Measurements from ENCODE around the gene LETM1.
A peak's percentile ranks its signal among the peaks of the same experiment; 100 is the strongest.

Gene LETM1

DNA sequence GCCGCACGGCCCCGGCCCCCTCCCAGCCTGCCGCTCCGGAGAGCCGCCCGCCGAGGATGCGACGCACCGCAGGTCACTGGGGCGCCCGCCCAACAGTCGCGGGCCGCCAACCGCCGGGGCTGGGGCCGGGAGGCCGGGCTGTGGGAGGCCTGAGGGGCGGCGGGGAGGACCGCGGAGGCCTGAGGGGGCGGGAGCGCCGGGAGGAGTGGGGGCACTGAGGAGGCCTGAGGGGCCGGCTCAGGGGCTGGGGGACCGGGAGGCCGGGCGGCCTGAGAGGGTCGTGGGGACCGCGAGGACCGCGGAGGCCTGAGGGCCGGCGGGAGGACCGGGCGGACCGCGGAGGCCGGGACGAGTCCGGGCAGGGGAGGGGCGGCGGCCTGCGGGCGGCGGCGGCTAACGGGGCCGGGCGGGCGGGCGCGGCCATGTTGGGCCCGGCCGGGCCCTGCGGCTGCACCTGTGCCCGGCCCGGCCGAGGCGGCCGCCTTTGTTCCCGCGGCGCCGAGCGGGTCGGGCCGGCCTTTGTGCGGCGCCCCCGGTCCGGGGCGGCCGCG, 15.6 kb upstream of the LETM1 start:
- no peak for DNase-seq

DNA sequence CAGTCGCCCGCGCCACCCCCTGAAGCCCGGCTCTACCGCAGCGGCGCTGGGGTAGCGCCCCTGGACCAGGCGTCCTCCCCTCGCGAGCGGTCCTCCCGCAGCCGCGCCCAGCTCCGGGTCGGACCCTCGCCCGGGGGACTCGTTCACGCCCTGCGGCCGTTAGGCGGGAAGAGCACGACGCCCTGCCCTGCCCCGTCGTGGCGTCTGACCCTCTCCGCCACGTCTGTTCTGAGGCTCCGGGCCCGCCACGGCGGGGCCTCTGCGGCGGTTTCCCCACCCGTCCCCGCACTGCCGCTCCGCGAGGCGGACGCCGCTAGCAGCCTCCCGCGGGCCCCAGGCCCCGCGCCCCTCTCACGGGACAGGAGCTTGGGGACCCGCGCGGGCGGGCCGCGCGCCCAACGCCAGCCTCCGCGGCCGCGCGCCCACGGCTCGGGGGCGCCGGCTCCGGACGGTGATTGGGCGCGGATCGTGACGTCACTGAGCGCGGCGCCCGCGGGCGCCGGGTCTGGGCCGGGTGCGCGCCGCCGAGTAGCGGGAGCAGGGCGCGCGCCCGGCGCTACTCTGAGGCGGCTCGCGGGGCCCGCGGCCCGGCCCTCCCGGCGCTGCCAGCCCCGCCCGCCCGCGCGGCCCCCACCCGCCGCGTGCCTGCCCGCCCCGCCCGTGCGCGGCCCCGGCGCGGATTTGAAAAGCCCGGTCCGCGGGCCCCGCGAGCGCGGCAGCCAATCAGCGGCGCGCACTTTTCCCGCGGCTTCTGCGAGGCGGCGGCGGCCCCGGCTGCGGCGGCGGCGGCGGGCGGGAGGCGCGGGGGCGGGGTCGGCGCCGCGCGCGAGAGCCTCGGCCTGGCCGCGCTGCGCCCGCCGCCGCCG, 14.9 kb upstream of the LETM1 start, which contains the start of gene NSD2:
TSS of gene NSD2 (plus strand) at position 816 of the 866 bp plus-strand sequence. CDS start 29,262 bp downstream, outside the sequence.
- peak; percentile 92 for DNase-seq

DNA sequence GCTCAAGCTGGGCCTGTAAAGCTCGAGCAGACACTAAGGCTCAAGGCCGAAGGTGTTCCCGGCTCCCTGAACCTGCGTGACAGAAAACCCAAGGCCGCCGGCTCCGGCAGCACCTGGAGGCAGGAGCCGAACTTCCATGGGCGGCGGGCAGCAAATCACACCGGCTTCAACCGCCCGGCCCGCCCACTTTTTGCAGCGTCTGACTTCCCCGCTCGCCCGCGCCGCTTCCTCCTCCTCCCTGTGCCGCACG, 14.3 kb upstream of the LETM1 start:
- peak; percentile 86 for DNase-seq

DNA sequence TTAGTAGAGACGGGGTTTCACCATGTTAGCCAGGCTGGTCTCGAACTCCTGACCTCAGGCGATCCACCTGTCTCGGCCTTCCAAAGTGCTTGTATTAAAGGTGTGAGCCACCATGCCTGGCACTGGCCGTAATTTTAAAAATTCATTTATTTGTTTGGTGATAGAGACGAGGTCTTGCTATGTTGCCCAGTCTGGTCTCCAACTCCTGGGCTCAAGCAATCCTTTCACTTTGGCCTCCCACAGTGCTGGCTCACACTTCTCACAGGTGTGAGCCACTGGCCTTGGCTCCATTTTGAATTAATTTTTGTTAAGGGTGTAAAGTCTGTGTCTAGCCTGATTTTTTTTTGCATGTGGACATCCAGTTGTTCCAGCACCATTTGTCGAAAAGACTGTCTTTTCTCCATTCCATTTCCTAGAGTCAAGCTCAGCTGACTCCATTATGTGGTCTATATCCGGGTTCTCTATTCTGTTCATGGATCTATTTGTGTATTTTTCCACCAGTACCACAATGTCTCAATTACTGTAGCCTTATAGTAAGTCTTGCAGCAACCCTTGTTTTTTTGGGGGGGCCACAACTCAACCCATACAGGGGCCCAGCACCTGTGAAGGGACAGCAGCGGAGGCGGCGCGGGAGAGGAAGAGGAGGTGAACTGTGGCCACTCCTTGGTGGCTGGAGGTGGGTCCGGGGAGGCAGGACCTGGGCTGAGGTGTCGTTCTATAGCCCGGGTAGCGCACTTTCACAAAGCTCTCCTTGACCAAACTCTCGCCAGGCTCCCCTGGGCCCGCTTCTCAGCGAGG, 13.8 kb upstream of the LETM1 start:
- DNase-seq, result peak; percentile 12

DNA sequence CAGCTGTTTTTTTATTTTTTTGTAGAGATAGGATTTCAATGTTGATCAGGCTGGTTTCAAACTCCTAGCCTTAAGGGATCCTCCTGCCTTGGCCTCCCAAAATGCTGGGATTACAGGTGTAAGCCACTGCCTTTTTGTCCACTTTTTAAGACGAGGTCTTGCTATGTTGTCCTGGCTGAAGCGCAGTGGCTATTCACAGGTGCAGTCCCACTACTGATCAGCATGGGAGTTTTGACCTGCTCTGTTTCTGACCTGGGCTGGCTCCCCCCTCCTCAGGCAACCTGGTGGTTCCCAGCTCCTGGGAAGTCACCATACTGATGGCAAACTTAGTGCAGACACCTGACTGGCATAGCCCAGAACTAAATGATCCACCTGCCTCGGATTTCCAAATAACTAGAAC, 13.0 kb upstream of the LETM1 start:
- no peak for DNase-seq

DNA sequence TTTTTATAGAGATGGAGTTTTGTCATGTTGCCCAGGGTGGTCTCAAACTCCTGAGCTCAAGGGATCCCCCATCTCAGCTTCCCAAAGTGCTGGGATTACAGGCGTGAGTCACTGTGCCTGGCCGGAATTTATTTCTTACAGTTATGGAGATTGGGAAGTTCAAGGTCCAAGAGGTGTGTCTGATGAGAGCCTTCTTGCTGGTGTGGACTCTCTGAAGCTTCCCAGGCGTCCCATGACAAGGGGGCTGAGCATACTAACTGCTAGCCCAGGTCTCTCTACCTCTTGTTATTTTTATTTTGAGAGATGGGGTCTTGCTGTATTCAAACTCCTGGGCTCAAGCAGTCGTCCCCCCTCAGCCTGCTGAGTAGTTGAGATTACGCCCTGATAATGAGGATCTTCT, 12.3 kb upstream of the LETM1 start:
- DNase-seq, result no peak

DNA sequence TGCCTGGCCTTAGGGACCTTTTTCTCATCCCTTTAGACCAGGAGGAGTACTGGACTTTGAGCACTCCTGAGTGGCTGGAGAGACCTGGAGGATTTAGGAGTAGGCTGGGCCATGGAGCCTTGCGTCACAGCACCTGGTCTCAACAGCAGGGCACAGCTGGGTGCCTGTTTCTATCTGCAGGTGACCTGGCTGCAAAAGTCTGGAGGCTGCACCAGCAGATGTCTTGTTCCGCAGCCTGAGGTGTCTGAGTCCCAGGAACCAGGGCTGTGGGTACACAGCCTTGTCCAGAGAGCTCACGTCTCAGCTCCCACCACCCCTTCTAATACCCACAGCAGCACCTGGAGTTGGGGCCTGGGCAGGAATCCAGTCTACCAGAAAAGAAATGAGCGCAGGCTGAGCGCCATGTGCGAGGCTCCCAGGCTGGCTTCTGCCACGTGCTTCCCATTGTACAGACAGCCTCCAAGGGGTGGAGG, 10.3 kb upstream of the LETM1 start:
- no peak for DNase-seq

DNA sequence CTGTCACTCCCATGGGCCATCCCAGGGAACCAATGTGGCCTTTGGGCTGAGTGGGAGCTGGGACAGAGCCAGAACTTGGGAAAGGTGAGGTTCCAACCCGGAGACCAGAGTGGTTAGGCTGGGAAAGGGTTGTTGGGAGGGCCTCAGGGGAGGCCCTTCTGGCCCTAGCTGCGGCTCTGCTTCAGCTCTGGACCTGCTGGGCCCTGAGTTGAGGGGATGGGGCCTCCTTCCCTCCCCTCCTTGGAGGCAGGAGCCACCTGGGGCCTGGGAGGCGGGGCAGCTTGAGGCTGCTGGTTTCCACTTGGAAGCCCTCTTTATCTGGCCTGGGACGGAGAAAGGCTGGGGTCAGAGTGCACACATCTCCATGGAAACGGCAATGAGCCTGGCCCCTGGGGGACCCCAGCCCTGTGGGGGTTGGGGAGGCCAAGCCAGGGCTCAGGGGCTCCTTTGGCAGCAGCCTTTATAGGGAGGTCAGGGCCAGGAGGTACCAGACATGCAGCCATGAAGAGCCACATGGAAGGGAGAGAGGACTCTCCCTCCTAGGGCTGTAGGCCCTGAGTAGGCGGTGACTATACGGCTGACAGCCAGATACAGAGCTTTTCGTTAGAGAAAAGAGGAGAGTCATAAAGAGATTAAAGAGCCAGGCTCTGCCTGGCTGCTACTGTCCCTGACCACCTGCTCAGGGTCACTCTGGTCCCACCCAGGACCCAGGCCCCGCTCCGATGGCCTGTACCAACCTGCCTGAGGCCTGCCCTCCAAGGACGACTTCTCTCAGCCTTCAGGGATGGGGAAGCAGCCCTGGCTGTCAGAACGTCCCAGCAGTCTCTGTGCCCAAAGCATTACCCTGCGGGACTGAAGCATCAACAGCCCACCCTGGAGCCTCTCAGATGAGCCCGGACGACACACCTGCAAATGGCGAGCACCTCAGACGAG, 8.4 kb upstream of the LETM1 start:
- no peak for DNase-seq

DNA sequence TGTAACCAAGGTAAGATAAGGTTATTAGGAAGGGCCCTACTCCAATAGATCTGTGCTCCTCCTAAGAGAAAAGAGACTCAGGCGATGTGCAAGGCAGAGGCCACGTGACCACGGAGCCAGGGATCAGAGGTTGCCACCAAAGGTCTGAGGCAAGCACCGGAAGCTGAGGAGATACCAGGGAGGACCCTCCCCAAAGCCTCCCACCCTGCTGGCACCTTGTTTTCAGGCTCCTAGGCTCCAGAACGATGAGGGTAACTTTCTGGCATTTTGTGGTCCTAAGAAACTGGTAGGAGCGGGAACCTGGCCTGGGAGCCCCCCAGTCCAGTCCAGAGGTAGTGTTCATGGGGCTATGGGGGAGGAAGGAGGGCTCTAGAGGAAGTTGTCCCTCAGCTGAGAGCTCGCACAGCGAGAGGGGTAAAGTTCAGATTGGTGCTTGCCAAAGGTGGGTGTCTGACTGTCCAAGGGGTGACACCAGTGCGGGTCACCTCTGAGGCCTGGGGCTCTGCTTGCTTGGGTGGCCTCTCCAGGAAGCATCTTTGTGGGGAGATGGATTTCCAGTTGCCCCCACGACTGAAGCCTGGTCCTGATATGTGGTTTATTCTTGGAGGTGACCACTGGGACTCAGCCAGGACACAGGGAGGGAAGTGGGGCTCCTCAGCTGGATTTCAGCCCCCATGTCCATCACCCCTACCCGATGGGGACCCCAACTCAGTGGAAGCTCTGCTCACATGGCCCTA, 7.5 kb upstream of the LETM1 start:
- DNase-seq, result no peak

DNA sequence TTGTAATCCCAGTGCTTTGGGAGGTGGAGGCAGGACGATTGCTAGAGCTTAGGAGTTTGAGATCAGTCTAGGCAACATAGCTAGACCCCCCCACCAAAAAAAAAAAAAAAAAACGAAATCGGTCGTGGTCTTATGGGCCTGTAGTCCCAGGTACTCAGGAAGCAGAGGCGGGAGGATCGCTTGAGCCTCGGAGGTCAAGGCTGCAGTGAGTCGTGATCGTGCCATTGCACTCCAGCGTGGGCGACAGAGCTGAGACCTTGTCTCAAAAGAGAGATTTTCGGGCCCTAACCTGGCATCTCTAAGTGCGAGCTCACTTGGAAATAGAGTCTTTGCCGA, 7.0 kb upstream of the LETM1 start:
- DNase-seq, result no peak

DNA sequence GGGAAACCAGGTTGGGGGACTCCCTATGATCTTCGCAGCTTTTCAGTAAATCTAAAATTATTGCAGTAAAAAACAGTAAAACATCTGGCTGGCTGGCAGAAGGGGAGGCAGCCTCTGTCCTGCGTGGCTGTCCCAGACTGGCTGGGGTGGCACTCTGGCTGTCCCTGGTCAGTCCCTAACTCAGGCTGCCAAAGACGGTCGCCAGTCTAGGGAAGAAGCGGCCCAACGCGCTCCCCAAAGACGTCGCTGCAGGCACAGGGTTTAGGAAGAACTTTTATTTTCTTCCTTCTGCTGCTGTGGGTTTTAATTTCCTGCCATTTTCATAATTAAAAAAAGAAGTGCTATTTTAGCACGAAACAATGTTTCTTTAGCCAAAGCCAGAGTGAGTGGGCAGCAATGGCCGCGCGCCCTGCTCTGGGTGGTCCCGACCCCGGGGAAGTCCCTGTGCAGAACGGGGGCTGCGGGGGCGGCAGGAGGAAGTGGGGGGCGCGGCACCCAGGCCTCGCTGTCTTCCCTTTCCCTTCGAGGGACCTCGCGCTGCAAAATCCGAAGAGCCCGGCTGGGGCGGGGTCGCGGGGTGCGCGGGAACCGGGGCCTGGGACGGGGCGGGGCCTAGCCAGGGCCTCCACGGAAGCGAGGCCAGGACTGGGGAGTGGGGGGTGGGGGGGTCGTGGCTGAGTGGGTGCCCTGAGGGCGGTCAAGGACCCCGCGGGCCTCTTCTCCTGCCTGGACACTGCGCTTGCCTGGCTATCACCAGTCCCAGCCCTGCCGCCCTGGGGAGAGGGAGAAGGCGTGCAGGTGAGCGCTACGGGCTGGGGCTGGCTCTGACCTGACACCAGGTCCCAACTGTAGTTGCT, 6.3 kb upstream of the LETM1 start:
- DNase-seq, result peak; percentile 16

DNA sequence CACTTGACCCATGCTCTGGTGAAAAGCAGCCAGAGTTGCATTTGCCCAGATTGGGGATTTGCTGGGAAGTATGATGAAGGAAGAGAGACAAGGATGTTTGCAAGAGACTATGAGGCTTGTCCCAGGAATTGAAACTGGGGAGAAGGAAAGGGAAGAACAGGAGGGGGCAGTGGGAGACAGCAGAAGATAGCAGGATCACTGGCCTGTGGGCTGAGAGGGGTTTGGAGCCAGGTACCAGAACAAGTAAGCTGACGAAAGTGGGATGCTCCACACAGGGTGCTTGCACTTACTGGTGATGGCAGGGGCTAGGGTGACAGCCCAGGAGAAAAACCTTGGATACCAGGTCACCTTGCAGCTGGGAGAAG, 3.4 kb upstream of the LETM1 start:
- no peak for DNase-seq

DNA sequence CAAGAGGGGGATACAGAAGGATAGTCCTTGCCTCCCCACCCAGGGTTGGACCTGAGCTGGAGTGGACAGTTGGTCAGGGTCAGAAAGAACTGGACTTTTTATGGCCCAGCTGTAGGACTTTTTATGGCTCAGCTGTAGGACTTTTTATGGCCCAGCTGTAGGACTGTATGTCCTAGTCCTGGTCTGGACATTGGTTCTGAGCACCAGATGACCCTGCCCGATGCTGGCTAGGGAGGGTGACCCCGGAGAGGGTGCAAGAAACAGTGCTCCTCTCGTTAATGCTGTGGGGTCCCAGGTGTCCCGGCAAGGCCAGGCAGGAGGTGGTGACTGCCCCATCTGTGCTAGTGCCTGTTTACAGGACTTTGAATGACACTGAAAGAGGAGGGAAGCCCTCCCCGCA, 2.0 kb upstream of the LETM1 start:
- DNase-seq, result no peak

DNA sequence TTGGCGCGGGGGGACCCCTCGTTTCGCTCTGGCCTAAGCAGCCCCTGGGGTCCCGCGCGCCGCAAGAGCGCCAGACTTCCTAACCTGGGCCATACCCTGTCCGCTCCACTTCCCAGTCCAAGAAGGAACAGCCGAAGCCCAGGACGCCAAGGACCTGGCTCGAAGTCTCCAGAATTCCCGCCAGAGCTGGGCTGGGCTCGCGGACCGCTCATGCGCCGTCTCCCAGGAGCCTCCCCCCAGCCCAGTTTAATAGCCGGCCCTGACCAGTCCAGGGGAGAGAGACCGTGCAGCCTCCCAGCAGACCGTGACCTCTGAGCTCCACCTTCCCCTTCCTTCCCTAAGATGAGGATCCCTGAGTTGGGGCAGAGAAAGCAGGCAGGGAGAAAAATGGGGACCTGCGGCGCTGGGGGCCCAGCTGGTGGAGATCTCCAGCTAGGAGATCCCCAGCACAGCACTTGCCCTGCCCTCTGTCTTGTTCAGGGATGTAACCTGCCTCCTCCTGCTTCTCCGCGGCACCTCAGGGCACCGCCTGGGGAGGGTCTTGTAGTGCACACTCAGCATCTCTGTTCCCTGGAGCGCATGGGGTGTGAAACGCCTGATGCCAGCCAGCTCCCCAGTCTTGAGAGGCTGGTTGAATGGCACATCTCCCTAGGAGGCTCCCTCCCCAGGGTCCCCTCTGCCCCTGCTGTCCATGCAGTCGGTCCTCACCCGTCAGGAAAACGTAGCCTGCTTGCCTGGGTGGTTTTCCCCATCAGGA, 1.2 kb upstream of the LETM1 start:
- DNase-seq, result no peak

DNA sequence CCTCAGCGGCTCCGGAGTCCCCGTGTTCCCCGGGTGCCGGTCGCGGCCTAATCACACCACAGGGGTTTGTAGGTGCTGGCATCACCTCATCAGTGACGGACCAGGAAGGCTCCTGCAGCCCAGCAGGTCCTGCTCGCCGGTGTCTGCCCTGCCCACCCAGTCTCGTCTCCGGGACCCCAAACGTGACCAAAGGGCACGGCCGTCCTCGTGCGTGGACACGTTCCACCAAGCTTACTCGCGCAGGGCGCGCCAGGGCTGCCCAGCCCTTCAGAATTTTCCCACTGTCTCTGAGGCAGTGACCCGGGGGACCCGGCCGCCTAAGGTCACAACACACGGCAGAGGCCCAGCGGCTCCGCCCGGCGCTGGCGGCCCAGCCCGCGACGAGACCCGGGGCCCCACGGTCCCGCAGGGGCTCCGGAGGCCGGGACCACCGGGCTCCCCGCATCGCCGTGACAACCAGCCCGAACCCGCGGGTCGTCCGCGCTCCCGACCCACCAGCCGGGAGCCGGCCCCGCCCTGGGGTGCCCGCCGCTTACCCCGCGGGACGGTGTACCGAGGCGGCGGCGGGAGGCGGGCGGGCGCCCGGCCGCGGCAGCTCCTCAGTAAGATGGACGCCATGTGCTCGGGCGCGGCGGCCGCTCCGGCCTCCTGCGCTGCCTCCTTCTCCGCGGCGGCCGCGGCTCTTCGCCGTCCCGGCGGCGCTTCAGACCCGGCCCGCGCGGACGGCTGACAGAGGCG, 454 bp downstream of the LETM1 start:
- no peak for DNase-seq

DNA sequence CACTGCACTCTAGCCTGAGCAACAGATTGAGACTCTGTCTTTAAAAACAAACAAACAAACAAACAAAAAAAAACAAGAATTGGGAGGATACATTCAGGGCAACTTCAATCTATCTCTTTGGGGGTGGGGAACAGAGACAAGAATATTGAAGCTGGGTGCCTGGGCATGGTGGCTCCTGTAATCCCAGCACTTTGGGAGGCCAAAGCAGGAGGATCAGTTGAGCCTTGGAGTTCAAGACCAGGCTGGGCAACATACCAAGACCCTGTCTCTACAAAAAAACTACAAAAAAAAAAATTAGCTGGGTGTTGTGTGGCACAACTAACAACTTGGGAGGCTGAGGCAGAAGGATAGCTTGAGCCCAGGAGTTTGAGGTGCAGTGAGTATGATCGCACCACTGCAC, 1.2 kb downstream of the LETM1 start:
- DNase-seq, result no peak

DNA sequence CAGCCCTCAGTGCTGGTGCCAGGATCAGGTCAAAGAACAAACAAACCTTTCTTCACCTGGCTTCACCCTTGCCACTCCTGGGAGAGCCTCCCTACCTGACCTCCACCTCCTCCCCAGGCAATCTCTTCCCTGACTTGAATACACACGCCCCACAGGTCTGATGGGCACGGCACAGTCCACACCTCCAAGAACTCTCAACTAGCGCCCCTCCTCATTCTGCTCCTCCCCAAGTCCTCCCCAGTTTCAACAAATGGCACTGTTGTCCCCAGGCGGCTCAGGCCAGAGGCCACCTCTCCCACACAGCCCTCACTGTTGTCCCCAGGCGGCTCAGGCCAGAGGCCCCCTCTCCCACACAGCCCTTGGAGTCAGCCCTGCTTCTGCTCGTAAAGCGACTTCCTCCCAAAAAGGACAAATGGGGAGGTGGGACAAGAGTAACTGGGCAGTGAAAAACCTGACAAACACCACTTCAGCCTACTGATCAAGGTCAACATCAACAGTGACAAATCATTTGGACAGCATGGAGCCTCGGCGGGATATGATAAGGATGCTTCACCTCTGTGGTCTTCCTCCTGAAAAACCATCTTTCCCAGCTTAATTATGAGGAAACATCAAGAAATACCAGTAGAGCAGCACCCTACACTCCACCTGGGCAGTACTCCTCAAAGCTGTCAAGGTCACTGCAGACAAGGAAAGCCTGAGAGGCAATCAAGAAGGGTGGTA, 2.9 kb downstream of the LETM1 start:
- DNase-seq, result no peak

DNA sequence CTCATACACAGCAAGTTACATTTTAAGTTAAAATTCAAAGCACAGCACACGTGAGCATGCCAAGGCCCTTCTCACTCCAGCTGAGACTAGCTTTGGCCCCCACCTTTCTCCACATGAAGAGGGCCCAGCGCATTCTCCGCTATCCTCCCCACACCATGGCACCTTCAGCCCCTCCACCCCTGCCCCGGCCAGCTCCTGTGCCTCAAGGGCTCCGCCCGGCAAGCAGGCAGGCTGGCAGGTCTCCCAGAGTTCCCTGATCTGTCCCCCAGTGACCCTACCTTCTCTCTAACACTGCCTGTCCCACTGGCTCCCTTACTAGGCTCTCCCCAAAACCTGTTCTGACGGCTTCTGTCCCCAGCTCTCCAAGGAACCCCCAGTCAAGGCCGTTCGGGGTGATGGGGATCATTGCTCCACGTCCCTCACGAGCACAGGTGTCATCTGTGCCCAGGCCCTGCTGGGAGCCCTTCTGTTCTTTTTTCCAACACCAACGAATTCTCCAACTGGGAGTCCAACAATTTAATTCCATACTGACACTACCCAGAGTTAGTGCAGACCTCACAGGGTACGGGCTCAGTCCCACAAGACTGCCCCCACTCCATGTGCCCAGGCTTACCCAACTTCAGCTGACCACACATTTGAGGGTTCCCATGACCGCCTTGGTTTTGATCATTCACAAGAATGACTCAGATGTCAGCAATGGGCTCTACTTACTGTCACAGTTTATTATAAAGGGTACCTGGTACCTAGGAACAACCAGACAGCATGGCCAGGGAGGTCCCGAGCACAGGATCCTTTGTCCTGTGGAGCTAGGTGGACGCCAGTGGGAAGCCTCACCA, 4.2 kb downstream of the LETM1 start:
- no peak for DNase-seq

Data from CD4-positive, alpha-beta T cell treated with Interleukin-17A for 1 hour (primary cell).